MM.1S (cell line): ENCODE measurements around the gene ADAM10.

Experiments used
- DNase-seq: peaks from one replicate; pipeline ENCODE4 v3.0.0-alpha.2; 2015
- H2AFZ ChIP-seq: fragments of 300-600 bp; sonication (generic); 2 replicates; pipeline ENCODE4 v1.6.0; 2016; ENCODE audit warnings: antibody characterized with exemption, low read length
- H3F3A ChIP-seq: fragments of 300-600 bp; sonication (generic); 2 replicates; pipeline ENCODE4 v1.6.1; 2016; ENCODE audit warnings: mild to moderate bottlenecking, antibody characterized with exemption, low read length, moderate library complexity, mixed read lengths; ENCODE audit not compliant: insufficient read depth
- H3K27ac ChIP-seq: fragments of 300-600 bp; sonication (generic); 2 replicates; pipeline ENCODE4 v1.5.1; 2016; ENCODE audit warnings: mild to moderate bottlenecking, low read length
- H3K27me3 ChIP-seq: fragments of 300-600 bp; sonication (generic); replicated peaks from 2 replicates; pipeline ENCODE4 v1.6.0; 2016; ENCODE audit warnings: low read length; ENCODE audit not compliant: insufficient read depth
- H3K36me3 ChIP-seq: fragments of 300-600 bp; sonication (generic); replicated peaks from 2 replicates; pipeline ENCODE4 v1.6.1; 2016; ENCODE audit warnings: mild to moderate bottlenecking, low read length, mixed read lengths; ENCODE audit not compliant: insufficient read depth
- H3K4me1 ChIP-seq: fragments of 300-600 bp; sonication (generic); 2 replicates; pipeline ENCODE4 v1.6.1; 2016; ENCODE audit warnings: low read length, mixed read lengths
- H3K4me2 ChIP-seq: fragments of 300-600 bp; sonication (generic); 2 replicates; pipeline ENCODE4 v1.6.0; 2016; ENCODE audit warnings: low read depth, low read length
- H3K4me3 ChIP-seq: fragments of 300-600 bp; sonication (generic); 2 replicates; pipeline ENCODE4 v1.5.1; 2016; ENCODE audit warnings: low read length, mixed read lengths
- H3K79me2 ChIP-seq: fragments of 300-600 bp; sonication (generic); 2 replicates; pipeline ENCODE4 v1.6.1; 2016; ENCODE audit warnings: mixed run types, low read length, mixed read lengths
- H3K9ac ChIP-seq: fragments of 300-600 bp; sonication (generic); 2 replicates; pipeline ENCODE4 v1.6.1; 2016; ENCODE audit warnings: low read length, mixed read lengths
- H3K9me2 ChIP-seq: fragments of 300-600 bp; sonication (generic); replicated peaks from 2 replicates; pipeline ENCODE4 v1.6.1; 2016; ENCODE audit warnings: mild to moderate bottlenecking, low read length, mixed read lengths; ENCODE audit not compliant: insufficient read depth
- H3K9me3 ChIP-seq: fragments of 300-600 bp; sonication (generic); replicated peaks from 2 replicates; pipeline ENCODE4 v1.6.1; 2016; ENCODE audit warnings: mild to moderate bottlenecking, low read length, mixed read lengths; ENCODE audit not compliant: insufficient read depth
- H4K20me1 ChIP-seq: fragments of 300-600 bp; sonication (generic); 2 replicates; pipeline ENCODE4 v1.6.1; 2016; ENCODE audit warnings: mild to moderate bottlenecking, low read length, moderate library complexity, mixed read lengths; ENCODE audit not compliant: insufficient read depth
- CTCF ChIP-seq: fragments of 300-600 bp; sonication (generic); IDR thresholded peaks from 2 replicates; pipeline ENCODE4 v1.5.1; 2016; ENCODE audit warnings: antibody characterized with exemption, low read length, mixed read lengths
- EZH2 ChIP-seq: fragments of 300-600 bp; sonication (generic); optimal IDR thresholded peaks from 2 replicates; pipeline ENCODE3; 2017; ENCODE audit warnings: low read depth, mild to moderate bottlenecking, antibody characterized with exemption, low read length, mixed read lengths
- EZH2phosphoT487 ChIP-seq: fragments of 300-600 bp; sonication (generic); IDR thresholded peaks from 2 replicates; pipeline ENCODE4 v1.6.1; 2018; ENCODE audit warnings: antibody characterized with exemption, low read length

The ADAM10 gene

GRCh38 chr15:58676766-58677165 lies 72.7 kb downstream of the ADAM10 start:
- TF ChIP-seq CTCF (no peak), EZH2phosphoT487 (no peak), EZH2 (no peak)
- Histone ChIP-seq H3K27ac (no peak overlapping the region), H3K9me2 (no peaks in the 10 kb centered on the region), H3K9me3 (no peaks in the 10 kb centered on the region), H4K20me1 (peaks cover 10% of the 10 kb centered on the region; the same call in 1 of the 2 replicates), H3K36me3 (peaks cover 6% of the 10 kb centered on the region; the same call in 1 of the 2 replicates), H3K9ac (no peak overlapping the region), H3F3A (peaks cover 3% of the 10 kb centered on the region; the same call in 1 of the 2 replicates), H3K4me1 (peaks cover 8% of the 10 kb centered on the region; the same call in 1 of the 2 replicates), H3K4me2 (no peak overlapping the region), H2AFZ (no peak overlapping the region), H3K79me2 (peaks cover 69% of the 10 kb centered on the region), H3K4me3 (no peak overlapping the region), H3K27me3 (no peaks in the 10 kb centered on the region)
- DNase-seq, result no peak

- H2AFZ ChIP-seq, result no peak overlapping the region
- no peak overlapping the region for H3K9ac ChIP-seq
- H3K9me3 ChIP-seq, result no peaks in the 10 kb centered on the region
- H3K9me2 ChIP-seq, result no peaks in the 10 kb centered on the region
- peaks cover 64% of the 10 kb centered on the region for H3K79me2 ChIP-seq
- H3K4me1 ChIP-seq, result no peaks in the 10 kb centered on the region
- no peaks in the 10 kb centered on the region for H3F3A ChIP-seq
- no peak for DNase-seq
- H3K27me3 ChIP-seq, result no peaks in the 10 kb centered on the region
- H3K27ac ChIP-seq, result no peak overlapping the region
- H3K4me3 ChIP-seq, result no peak overlapping the region
- peaks cover 5% of the 10 kb centered on the region; the same call in 1 of the 2 replicates for H3K36me3 ChIP-seq
- TF ChIP-seq EZH2 (no peak), EZH2phosphoT487 (no peak), CTCF (no peak)
- no peak overlapping the region for H3K4me2 ChIP-seq
- no peaks in the 10 kb centered on the region for H4K20me1 ChIP-seq
These were observed 78.3 kb downstream of the ADAM10 start for GRCh38 chr15:58671186-58671585.

- H3K27ac ChIP-seq, result no peak overlapping the region
- H3K36me3 ChIP-seq, result peaks cover 6% of the 10 kb centered on the region; the same call in 1 of the 2 replicates
- no peak for DNase-seq
- no peaks in the 10 kb centered on the region for H3K9me3 ChIP-seq
- H3K4me2 ChIP-seq, result no peak overlapping the region
- H3K4me1 ChIP-seq, result no peaks in the 10 kb centered on the region
- H3F3A ChIP-seq, result no peaks in the 10 kb centered on the region
- H3K79me2 ChIP-seq, result peaks cover 68% of the 10 kb centered on the region
- H4K20me1 ChIP-seq, result no peaks in the 10 kb centered on the region
- H3K27me3 ChIP-seq, result no peaks in the 10 kb centered on the region
- H3K9me2 ChIP-seq, result no peaks in the 10 kb centered on the region
- TF ChIP-seq CTCF, result no peak
- no peak for TF ChIP-seq EZH2phosphoT487
- TF ChIP-seq EZH2, result no peak
- H2AFZ ChIP-seq, result no peak overlapping the region
- H3K9ac ChIP-seq, result no peak overlapping the region
- H3K4me3 ChIP-seq, result no peak overlapping the region
These were observed 80.4 kb downstream of the ADAM10 start for GRCh38 chr15:58669108-58669507.
